ENCODE data around the gene PREX1.

The PREX1 gene

DNA sequence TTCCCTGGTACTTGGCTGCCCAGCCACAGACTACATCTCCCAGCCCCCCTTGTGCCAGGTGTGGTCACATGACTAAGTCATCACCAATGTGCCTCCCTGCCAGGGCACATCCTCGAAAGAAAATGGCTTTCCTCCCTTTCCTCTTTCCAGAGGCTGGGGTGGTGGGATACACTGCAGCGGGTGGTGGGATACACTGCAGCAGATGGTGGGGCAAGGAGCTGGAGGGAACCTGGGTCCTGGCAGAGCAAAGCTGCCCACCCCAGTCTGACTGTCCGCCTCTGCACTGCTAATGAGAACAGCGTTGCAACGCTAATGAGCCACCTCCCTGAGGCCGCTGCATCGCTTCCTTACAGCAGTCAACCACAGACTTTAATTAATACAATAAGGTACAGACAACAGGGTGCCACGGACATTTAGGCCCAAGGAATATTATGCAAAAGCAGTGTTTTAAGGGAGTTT is 125.3 kb downstream of the PREX1 start:
- DNase-seq (ENCODE audit: low spot score): no peak

- no peak for DNase-seq (ENCODE audit: low spot score)
These were observed 126.1 kb downstream of the PREX1 start for GRCh38 chr20:48701702-48702101.

DNA sequence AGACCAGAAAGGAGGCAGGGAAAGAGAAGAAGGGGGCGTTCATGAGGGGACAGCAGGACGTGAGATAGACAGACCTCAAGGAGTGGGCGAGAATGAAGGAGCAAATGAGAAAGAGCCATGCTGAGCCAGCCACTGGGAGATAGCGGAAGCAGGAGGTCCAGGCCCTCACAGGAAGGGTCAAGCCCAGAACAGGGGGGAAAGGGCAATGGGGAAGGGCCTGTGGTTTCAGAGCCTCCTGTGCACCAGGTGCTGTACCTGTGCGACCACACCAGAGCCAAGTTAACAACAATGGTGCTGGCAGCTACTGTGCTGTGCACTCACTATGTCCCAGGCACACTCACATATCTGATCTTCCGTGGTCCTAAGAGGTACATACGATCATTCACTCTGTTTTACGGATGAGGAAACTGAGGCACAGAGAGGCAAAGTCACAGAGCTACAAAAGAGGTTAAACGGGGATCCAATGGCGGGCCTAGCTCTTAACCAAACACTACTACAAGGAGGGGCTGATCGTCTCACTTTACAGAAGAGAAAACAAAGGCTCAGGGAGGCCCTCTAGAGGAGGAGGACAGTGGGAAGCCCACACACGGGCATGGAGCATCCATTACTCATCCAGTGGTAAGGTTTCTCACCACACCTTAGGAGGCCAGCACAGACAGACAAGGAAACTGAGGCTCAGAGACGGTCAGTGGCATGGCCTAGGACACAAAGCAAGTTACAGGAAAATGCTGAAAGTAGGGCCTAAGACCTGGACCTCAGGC is 129.1 kb downstream of the PREX1 start:
- no peak for DNase-seq (ENCODE audit: low spot score)

- no peak for DNase-seq (ENCODE audit: low spot score)
These were observed 129.8 kb downstream of the PREX1 start for GRCh38 chr20:48697845-48698491.

GRCh38 chr20:48696671-48697070 is 131.1 kb downstream of the PREX1 start:
- no peak for DNase-seq (ENCODE audit: low spot score)

DNA sequence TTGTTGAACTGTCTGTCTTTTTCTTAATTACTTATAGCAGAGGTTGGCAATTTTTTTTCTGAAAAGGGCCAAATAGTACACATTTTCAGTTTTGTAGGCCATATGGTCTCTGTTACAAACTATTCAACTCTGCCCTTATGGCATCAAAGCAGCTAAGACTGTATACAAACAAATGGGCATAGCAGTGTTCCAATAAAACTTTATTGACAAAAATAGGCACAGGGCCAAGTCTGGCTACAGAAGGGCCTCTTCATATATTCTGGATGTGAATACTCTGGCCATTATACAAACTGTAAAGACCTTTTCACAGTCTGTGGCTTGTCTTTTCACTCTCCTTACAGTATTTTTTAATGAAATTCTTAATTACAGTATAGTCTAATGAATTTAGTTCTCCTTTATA is 132.1 kb downstream of the PREX1 start:
- no peak for DNase-seq (ENCODE audit: low spot score)

- no peak for DNase-seq (ENCODE audit: low spot score)
These were observed 132.5 kb downstream of the PREX1 start for GRCh38 chr20:48695255-48695654.

DNA sequence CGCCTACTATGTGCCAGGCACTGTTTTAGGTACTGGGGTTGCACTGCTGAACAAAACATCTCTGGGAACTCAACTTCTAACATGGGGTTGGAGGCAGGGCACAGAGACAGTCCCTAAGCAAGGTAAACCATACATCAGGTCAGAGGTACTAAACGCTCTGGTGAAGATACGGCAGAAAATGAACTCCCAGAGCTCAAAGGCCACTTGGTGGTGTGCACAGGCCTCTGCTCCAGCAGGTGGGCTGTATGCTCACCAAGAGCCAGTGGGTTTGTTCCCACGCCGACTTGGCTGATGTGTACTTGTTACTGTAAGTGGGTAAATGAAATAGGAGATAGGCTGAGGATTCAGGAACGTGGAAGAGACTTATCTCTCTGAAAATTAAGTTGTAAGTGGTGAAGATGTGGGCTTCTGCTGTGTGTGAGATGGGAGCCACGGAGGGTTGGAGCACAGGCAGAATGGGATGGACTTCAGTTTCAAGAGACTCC is 133.4 kb downstream of the PREX1 start:
- no peak for DNase-seq (ENCODE audit: low spot score)

DNA sequence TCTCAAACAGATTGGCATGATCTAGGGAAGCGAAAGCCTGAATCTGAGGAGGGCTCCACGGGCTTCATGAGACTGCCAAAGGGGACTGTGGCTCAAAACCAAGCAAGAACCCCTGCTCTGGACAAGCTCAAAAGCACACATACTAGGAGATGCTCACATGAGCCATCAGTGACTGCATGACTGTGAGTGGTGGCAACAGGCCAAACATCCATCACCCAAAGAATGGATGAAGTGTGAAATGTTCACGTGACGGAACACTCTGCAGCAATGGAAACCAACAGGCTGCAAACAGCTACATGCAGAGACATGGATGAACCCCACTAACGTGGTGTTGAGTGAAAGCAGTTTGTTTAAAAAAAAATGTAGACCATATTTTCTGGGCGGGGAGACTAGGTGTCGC is 136.3 kb downstream of the PREX1 start:
- DNase-seq (ENCODE audit: low spot score): no peak

- DNase-seq (ENCODE audit: low spot score): no peak
These were observed 136.9 kb downstream of the PREX1 start for GRCh38 chr20:48690888-48691287.

- DNase-seq (ENCODE audit: low spot score): no peak
These were observed 137.8 kb downstream of the PREX1 start for GRCh38 chr20:48689874-48690571.

- DNase-seq (ENCODE audit: low spot score): no peak
These were observed 138.4 kb downstream of the PREX1 start for GRCh38 chr20:48689388-48689787.

DNA sequence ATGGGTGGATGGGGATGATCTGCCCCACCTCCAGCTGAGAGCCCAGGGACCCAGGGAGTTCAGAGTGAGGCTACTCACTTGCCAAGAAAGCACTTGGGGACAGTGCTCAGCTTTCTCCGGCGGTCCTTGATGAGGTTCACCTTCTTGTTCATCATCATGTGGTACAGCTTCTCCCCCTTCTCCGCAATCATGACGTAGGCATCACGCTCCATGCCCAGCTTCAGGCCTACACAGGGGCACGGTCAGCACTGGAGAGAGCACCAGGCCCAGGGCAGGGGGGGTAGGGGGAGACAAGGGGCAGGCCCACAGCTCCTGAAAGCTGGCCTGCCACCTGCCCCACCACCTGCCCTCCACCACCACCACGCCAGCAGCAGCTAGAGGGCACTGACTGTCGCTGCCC is 139.2 kb downstream of the PREX1 start:
- no peak for DNase-seq (ENCODE audit: low spot score)

GRCh38 chr20:48687117-48687800 is 140.5 kb downstream of the PREX1 start:
- DNase-seq (ENCODE audit: low spot score): no peak

GRCh38 chr20:48686238-48687116 is 141.3 kb downstream of the PREX1 start:
- DNase-seq (ENCODE audit: low spot score): peak; percentile 51

DNA sequence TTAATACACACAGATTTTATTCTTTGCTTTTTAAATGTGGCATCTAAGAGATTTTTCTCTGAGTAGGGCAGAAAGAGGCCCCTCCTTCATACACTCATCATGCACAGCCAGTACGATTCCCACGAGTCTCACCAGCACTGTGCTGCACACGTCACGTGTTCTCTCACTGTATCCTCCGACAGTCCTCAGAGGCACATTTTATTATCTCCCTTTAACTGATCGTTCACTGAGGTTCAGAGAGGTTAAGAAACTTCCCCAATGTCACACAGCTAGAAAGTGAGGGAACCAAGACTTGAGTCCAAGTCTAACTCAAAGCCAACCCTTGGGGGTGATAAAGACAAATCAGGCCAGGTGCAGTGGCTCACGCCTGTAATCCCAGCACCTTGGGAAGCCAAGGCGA is 142.5 kb downstream of the PREX1 start:
- no peak for DNase-seq (ENCODE audit: low spot score)

- DNase-seq (ENCODE audit: low spot score): no peak
These were observed 143.2 kb downstream of the PREX1 start for GRCh38 chr20:48684501-48685041.

GRCh38 chr20:48683467-48684175 is 144.2 kb downstream of the PREX1 start:
- no peak for DNase-seq (ENCODE audit: low spot score)

- peak; percentile 83 for DNase-seq (ENCODE audit: low spot score)
These were observed 145.1 kb downstream of the PREX1 start for GRCh38 chr20:48682529-48683363.
